Tibial nerve (tissue), 4 donors: Measurements from ENCODE around the gene SLC29A3. TPM values are rescaled to one million over a fixed set of nuclear protein-coding genes. Genes with fewer than 3 reads are reported as not detected.

Experiments
- DNase-seq, 2 donors: peaks; one replicate each; pipeline ENCODE4 v3.0.0-alpha.2; 2019; ENCODE audit warnings: low spot score in 2 of 2
- H3K27ac ChIP-seq, 4 donors: fragments of 200-600 bp; sonication (generic) in 3 of 4; one replicate each; pipeline ENCODE4 v1.5.1; 2017 to 2019; ENCODE audit warnings: mild to moderate bottlenecking in 1 of 4
- H3K27me3 ChIP-seq, 2 donors: fragments of 200-600 bp; sonication (generic) in 1 of 2; one replicate each; pipeline versions ENCODE4 v1.5.1 to v1.6.0; 2017 to 2019
- H3K36me3 ChIP-seq, 3 donors: fragments of 200-600 bp; sonication (generic); one replicate each; pipeline ENCODE4 v1.5.1; 2018 to 2019
- H3K4me1 ChIP-seq, 4 donors: fragments of 200-600 bp; sonication (generic) in 3 of 4; one replicate each; pipeline ENCODE4 v1.5.1; 2017 to 2019
- H3K4me3 ChIP-seq, 4 donors: fragments of 200-600 bp; sonication (generic) in 3 of 4; one replicate each; pipeline ENCODE4 v1.5.1; 2017 to 2019; ENCODE audit warnings: mild to moderate bottlenecking in 1 of 4, moderate library complexity in 1 of 4
- H3K9me3 ChIP-seq, 4 donors: fragments of 200-600 bp; sonication (generic) in 3 of 4; one replicate each; pipeline ENCODE4 v1.5.1; 2017 to 2019
- CTCF ChIP-seq, 5 experiments: fragments of 200-600 bp in 3 of 5; fragments of 450-650 bp in 2 of 5; sonication (generic) in 3 of 5; IDR thresholded peaks; one replicate each; pipeline ENCODE4 v1.5.1; 2016 to 2019; ENCODE audit warnings: antibody characterized with exemption in 5 of 5, mild to moderate bottlenecking in 3 of 5, moderate library complexity in 2 of 5
- EP300 ChIP-seq, 2 donors: sonication (generic); formaldehyde crosslinking; IDR thresholded peaks; one replicate each; pipeline ENCODE4 v1.6.1; 2017; ENCODE audit warnings: antibody characterized with exemption in 2 of 2, mild to moderate bottlenecking in 1 of 2
- POLR2A ChIP-seq, 2 donors: fragments of 450-650 bp; IDR thresholded peaks; one replicate each; pipeline ENCODE4 v1.6.1; 2017; ENCODE audit warnings: antibody characterized with exemption in 2 of 2, mild to moderate bottlenecking in 2 of 2, moderate library complexity in 2 of 2
- WGBS, 2 donors: methylation state at CpG; one replicate each; pipeline ENCODE4 v1.1.5; 2018; 5-methylcytosine and 5-hydroxymethylcytosine counted together
- total RNA-seq, 4 donors: library from RNA; depleted of rRNA; stranded (reverse); fragments of >200 nt; gene quantifications; one replicate each; pipeline ENCODE4 v1.1.0, GENCODE V29; 2016

SLC29A3 gene
- total RNA-seq, 4 donors from 2014 or later = 6.5 to 10.1 (median 7.4) TPM

GRCh38 chr10:71390921-71391690 lies 72.0 kb downstream of the SLC29A3 start:
- Histone ChIP-seq H3K27me3 (no peaks in the 10 kb centered on the region), H3K9me3 (no peaks in the 10 kb centered on the region), H3K36me3 (no peaks in the 10 kb centered on the region), H3K27ac (no peak overlapping the region), H3K4me1 (no peaks in the 10 kb centered on the region), H3K4me3 (no peak overlapping the region)
- no peak for TF ChIP-seq CTCF (IDR thresholded peaks at IDR 0.05)
- no peak for DNase-seq
- WGBS, 2 donors = 85 to 90% methylated on average over 3 of the region's 3 CpGs

GRCh38 chr10:71391701-71392100 lies 72.6 kb downstream of the SLC29A3 start:
- H3K4me3 ChIP-seq = no peak overlapping the region
- WGBS, 2 donors = 84 to 86% methylated on average over 5 of the region's 5 CpGs
- H3K27ac ChIP-seq = no peak overlapping the region
- TF ChIP-seq POLR2A (IDR thresholded peaks at IDR 0.05) (no peak), EP300 (IDR thresholded peaks at IDR 0.05) (no peak), CTCF (IDR thresholded peaks at IDR 0.05) (no peak)
- H3K27me3 ChIP-seq = no peaks in the 10 kb centered on the region
- no peak for DNase-seq
- no peaks in the 10 kb centered on the region for H3K36me3 ChIP-seq
- H3K9me3 ChIP-seq = no peaks in the 10 kb centered on the region
- H3K4me1 ChIP-seq = no peaks in the 10 kb centered on the region

GRCh38 chr10:71392292-71392691 lies 73.2 kb downstream of the SLC29A3 start:
- Histone ChIP-seq H3K4me1 (peaks cover 0 to 3% (median 2%) of the 10 kb centered on the region in 4 donors), H3K36me3 (no peaks in the 10 kb centered on the region), H3K27me3 (no peaks in the 10 kb centered on the region), H3K4me3 (no peak overlapping the region), H3K9me3 (no peaks in the 10 kb centered on the region), H3K27ac (no peak overlapping the region)
- no peak for DNase-seq
- 27 to 30% methylated on average over 1 of the region's 1 CpG for WGBS, 2 donors
- TF ChIP-seq POLR2A (IDR thresholded peaks at IDR 0.05) (no peak), CTCF (IDR thresholded peaks at IDR 0.05) (no peak), EP300 (IDR thresholded peaks at IDR 0.05) (no peak)

- Histone ChIP-seq H3K4me3 (no peak overlapping the region), H3K9me3 (no peaks in the 10 kb centered on the region), H3K4me1 (peaks cover 0 to 10% (median 10%) of the 10 kb centered on the region in 4 donors), H3K27me3 (no peaks in the 10 kb centered on the region), H3K27ac (no peak overlapping the region), H3K36me3 (no peaks in the 10 kb centered on the region)
- TF ChIP-seq CTCF (IDR thresholded peaks at IDR 0.05) (no peak), EP300 (IDR thresholded peaks at IDR 0.05) (no peak), POLR2A (IDR thresholded peaks at IDR 0.05) (no peak)
- 82 to 89% methylated on average over 16 of the region's 16 CpGs for whole genome bisulfite sequencing, 2 donors
- DNase-seq = no peak
Observed at GRCh38 chr10:71392791-71393781, 74.0 kb downstream of the SLC29A3 start.
